Stimulated activated CD4-positive, alpha-beta T cell treated with anti-CD3 and anti-CD28 coated beads, TNF-alpha, amount 100 ng/mL, for 4 hours (primary cell): ENCODE measurements around the gene LCE1B.

ENCODE experiments used
- DNase-seq, 3 experiments: peaks; one replicate each; pipeline ENCODE4 v3.0.0-alpha.2; 2020; ENCODE audit warnings: low read depth in 3 of 3

Gene LCE1B

GRCh38 chr1:152861374-152861773 is 49.6 kb downstream of the LCE1B start:
- DNase-seq, result no peak
